GM12873 (cell line): ENCODE data around the gene LDLRAD4.

Experiments
- CTCF ChIP-seq: IDR thresholded peaks from 2 replicates; pipeline ENCODE4 v1.5.1; 2012; ENCODE audit warnings: low read depth, mild to moderate bottlenecking, moderate library complexity, low read length, control low read depth; ENCODE audit not compliant: insufficient read depth; ENCODE audit errors: missing control alignments

LDLRAD4 gene

GRCh38 chr18:13247506-13247905 is 28.9 kb downstream of the LDLRAD4 start:
- no peak for TF ChIP-seq CTCF

GRCh38 chr18:13252686-13253410 is 34.3 kb downstream of the LDLRAD4 start:
- no peak for TF ChIP-seq CTCF

GRCh38 chr18:13253786-13254688 is 35.5 kb downstream of the LDLRAD4 start:
- no peak for TF ChIP-seq CTCF

GRCh38 chr18:13254971-13255927 is 36.7 kb downstream of the LDLRAD4 start:
- no peak for TF ChIP-seq CTCF

GRCh38 chr18:13256444-13257305 is 38.1 kb downstream of the LDLRAD4 start:
- no peak for TF ChIP-seq CTCF

- no peak for TF ChIP-seq CTCF
Measured at GRCh38 chr18:13257361-13257980, 38.9 kb downstream of the LDLRAD4 start.
